ENCODE results near the gene POLH. TPM values are rescaled to one million over a fixed set of nuclear protein-coding genes. Genes with fewer than 3 reads are reported as not detected.

POLH gene
- total and polyA plus RNA-seq, 2 of the 4 experiments (the other 2 are of a cell fraction) = 13.3 to 26.0 TPM

DNA sequence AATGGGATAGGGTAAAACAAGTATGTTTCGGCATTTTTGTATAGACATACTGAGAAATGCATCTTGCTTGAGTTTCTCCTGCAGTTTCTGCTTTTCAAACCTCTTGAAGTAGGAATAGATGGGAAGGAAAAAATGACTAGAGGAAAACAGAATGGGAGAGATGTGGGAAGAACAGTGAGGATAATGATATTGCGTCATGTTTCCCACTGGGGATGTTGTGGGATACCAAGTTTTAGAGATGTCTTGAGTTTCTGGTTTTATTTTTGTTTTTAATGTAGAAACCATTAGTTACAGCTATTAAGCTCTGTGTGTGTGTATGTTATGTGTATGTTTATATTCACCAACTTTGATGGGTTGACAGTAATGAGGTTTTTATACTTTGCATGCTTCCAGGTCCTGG lies 24.6 kb downstream of the POLH start:
- peaks cover 7 to 10% of the 10 kb centered on the region in 2 experiments for H3K79me1 ChIP-seq (ENCODE audit: low read depth in 1 of 2, low read length in 2 of 2)
- H3K4me1 ChIP-seq (ENCODE audit: control insufficient read depth, insufficient read depth, low read length) = no peaks in the 10 kb centered on the region; the same call in 1 of the 2 replicates
- no peak overlapping the region for H2BK15ac ChIP-seq (ENCODE audit: low read depth, low read length)
- no peak overlapping the region for H2BK5ac ChIP-seq (ENCODE audit: low read depth, low read length, poor library complexity, severe bottlenecking)
- no peak overlapping the region for H2BK20ac ChIP-seq (ENCODE audit: low read depth, low read length)
- no peak overlapping the region for H4K5ac ChIP-seq (ENCODE audit: low read depth, low read length)
- ATAC-seq (ENCODE audit: low read depth) = no peak
- no peak overlapping the region for H2BK120ac ChIP-seq (ENCODE audit: low read depth, low read length)
- H2AFZ ChIP-seq (replicated peaks; ENCODE audit: low read length, poor library complexity) = no peak overlapping the region
- ChIA-PET POLR2A (ENCODE audit: unreplicated experiment) (no interaction called here), CTCF (no interaction called here)
- no peak overlapping the region for H4K8ac ChIP-seq (ENCODE audit: low read depth in 2 of 2, low read length in 2 of 2)
- in situ Hi-C loops (cut with MboI; ENCODE audit: low sequenced_read_pairs) (loop anchor here (10.0 kb wide), 1 partner anchor 474 kb away; no protein-coding TSS in a partner anchor), dilution Hi-C loops (cut with HindIII; ENCODE audit: low sequenced_read_pairs, unreplicated experiment) (no loop called here), intact Hi-C loops (cut with micrococcal nuclease) (no loop called here)
- H3K14ac ChIP-seq (replicated peaks; ENCODE audit: low read depth, low read length) = no peak overlapping the region
- no peak overlapping the region for H2AK5ac ChIP-seq (ENCODE audit: low read depth, low read length)
- DNase-seq = no peak
- no peak overlapping the region for H3K56ac ChIP-seq (ENCODE audit: extremely low read depth, insufficient read depth, low read length)
- no peak overlapping the region for H2AK9ac ChIP-seq (replicated peaks; ENCODE audit: low read depth, low read length, poor library complexity)
- no peaks in the 10 kb centered on the region for H3K27me3 ChIP-seq (ENCODE audit: control insufficient read depth, insufficient read depth, low read length)
- H3K36me3 ChIP-seq (ENCODE audit: control insufficient read depth, insufficient read depth, low read length) = peaks cover 24% of the 10 kb centered on the region
- no peak overlapping the region for H4K91ac ChIP-seq (ENCODE audit: insufficient read depth, low read depth, low read length)
- H3K27ac ChIP-seq (ENCODE audit: insufficient read depth, low read length) = no peak overlapping the region
- whole genome bisulfite sequencing, 2 experiments (ENCODE audit: extremely low coverage in 2 of 2, insufficient read length in 1 of 2) = no CpG with 5 or more reads among the region's 2 CpGs
- H3K23ac ChIP-seq (ENCODE audit: low read depth, low read length) = no peak overlapping the region
- no peaks in the 10 kb centered on the region for H3K9me1 ChIP-seq (ENCODE audit: insufficient read depth, low read length)
- H3K4ac ChIP-seq (ENCODE audit: low read depth, low read length) = no peak overlapping the region
- no peak overlapping the region for H3K9ac ChIP-seq (ENCODE audit: low read depth, low read length)
- no TSS peak for BruUV-seq (replicated peaks)
- no peak overlapping the region for H3K4me2 ChIP-seq (ENCODE audit: low read depth, low read length)
- no peaks in the 10 kb centered on the region for H4K20me1 ChIP-seq (ENCODE audit: insufficient read depth, low read length)
- no peak overlapping the region for H3K18ac ChIP-seq (ENCODE audit: low read depth, low read length)
- TF ChIP-seq CEBPB (IDR thresholded peaks at IDR 0.05; ENCODE audit: low read depth, low read length) (peak; percentile 81), MAZ (IDR thresholded peaks at IDR 0.05; ENCODE audit: borderline replicate concordance, low read depth, low read length) (no peak)
- no peaks in the 10 kb centered on the region for H3K9me3 ChIP-seq (ENCODE audit: control insufficient read depth, insufficient read depth, low read length)
- H3K4me3 ChIP-seq (ENCODE audit: insufficient read depth, low read depth, low read length) = no peak overlapping the region
